NCI-H69 (cell line): Measurements from ENCODE around the gene SLC41A3.
"Not testable (repeated sequence)": the region's sequence is repeated elsewhere in the genome, so short reads cannot be mapped to it uniquely, and the experiment has no call there.

ENCODE experiments used
- DNase-seq: peaks from one replicate; lab custom pipeline; 2025; lab: John Stamatoyannopoulos, UW

The SLC41A3 gene

GRCh38 chr3:126082362-126083137 lies 1.4 kb downstream of the SLC41A3 start:
- DNase-seq = no peak

- DNase-seq = no peak
Observed at GRCh38 chr3:126081618-126082361, 2.1 kb downstream of the SLC41A3 start.

GRCh38 chr3:126080970-126081369 lies 3.0 kb downstream of the SLC41A3 start:
- no peak for DNase-seq

- DNase-seq = no peak
Observed at GRCh38 chr3:126078866-126079265, 5.1 kb downstream of the SLC41A3 start.

- DNase-seq = no peak
Observed at GRCh38 chr3:126077754-126078153, 6.2 kb downstream of the SLC41A3 start.

GRCh38 chr3:126076140-126076539 lies 7.8 kb downstream of the SLC41A3 start:
- no peak for DNase-seq

- no peak for DNase-seq
Observed at GRCh38 chr3:126070146-126070545, 13.8 kb downstream of the SLC41A3 start.

GRCh38 chr3:126067959-126068358 lies 16.0 kb downstream of the SLC41A3 start:
- no peak for DNase-seq

- not testable (repeated sequence) for DNase-seq
Observed at GRCh38 chr3:126066676-126067075, 17.2 kb downstream of the SLC41A3 start.

GRCh38 chr3:126065876-126066275 lies 18.0 kb downstream of the SLC41A3 start:
- no peak for DNase-seq

GRCh38 chr3:126064627-126065258 lies 19.2 kb downstream of the SLC41A3 start:
- DNase-seq = no peak

GRCh38 chr3:126063358-126063965 lies 20.5 kb downstream of the SLC41A3 start:
- no peak for DNase-seq

- no peak for DNase-seq
Observed at GRCh38 chr3:126061301-126062032, 22.5 kb downstream of the SLC41A3 start.

GRCh38 chr3:126060613-126061145 lies 23.2 kb downstream of the SLC41A3 start:
- no peak for DNase-seq

- DNase-seq = no peak
Observed at GRCh38 chr3:126058666-126059065, 25.3 kb downstream of the SLC41A3 start.

GRCh38 chr3:126057936-126058335 lies 26.0 kb downstream of the SLC41A3 start:
- DNase-seq = no peak

- no peak for DNase-seq
Observed at GRCh38 chr3:126057501-126057819, 26.5 kb downstream of the SLC41A3 start.

- DNase-seq = no peak
Observed at GRCh38 chr3:126056681-126057500, 27.0 kb downstream of the SLC41A3 start.

- DNase-seq = no peak
Observed at GRCh38 chr3:126056088-126056487, 27.8 kb downstream of the SLC41A3 start.

GRCh38 chr3:126054870-126055269 lies 29.1 kb downstream of the SLC41A3 start:
- DNase-seq = no peak
